C4-2B (cell line): ENCODE measurements around the gene MNAT1.

Source experiments
- CTCF ChIP-seq: fragments of 450-650 bp; conservative IDR thresholded peaks from 2 replicates; pipeline ENCODE4 v1.5.1; 2017; ENCODE audit warnings: mild to moderate bottlenecking
- ZFX ChIP-seq: fragments of 450-650 bp; IDR thresholded peaks from 2 replicates; pipeline ENCODE4 v1.6.1; 2017

GRCh38 chr14:60884134-60884533 lies 149.6 kb downstream of the MNAT1 start:
- no peak for TF ChIP-seq CTCF
- no peak for TF ChIP-seq ZFX
